C4-2B (cell line): ENCODE results near the gene XRCC5.

ENCODE experiments used
- H3K27ac ChIP-seq: fragments of 450-650 bp; 2 replicates; pipeline ENCODE4 v1.5.1; 2017
- CTCF ChIP-seq: fragments of 450-650 bp; conservative IDR thresholded peaks from 2 replicates; pipeline ENCODE4 v1.5.1; 2017; ENCODE audit warnings: mild to moderate bottlenecking
- ZFX ChIP-seq: fragments of 450-650 bp; IDR thresholded peaks from 2 replicates; pipeline ENCODE4 v1.6.1; 2017

XRCC5 gene

GRCh38 chr2:216090369-216090786, 18.8 kb upstream of the XRCC5 start:
- H3K27ac ChIP-seq: no peak overlapping the region
- TF ChIP-seq CTCF (no peak), ZFX (no peak)

GRCh38 chr2:216092646-216093045, 16.5 kb upstream of the XRCC5 start:
- no peak for TF ChIP-seq CTCF
- no peak for TF ChIP-seq ZFX
- H3K27ac ChIP-seq: no peak overlapping the region

- no peak for TF ChIP-seq CTCF
- TF ChIP-seq ZFX: no peak
- H3K27ac ChIP-seq: no peak overlapping the region
Observed at GRCh38 chr2:216094701-216095100, 14.4 kb upstream of the XRCC5 start.

- H3K27ac ChIP-seq: no peak overlapping the region
- TF ChIP-seq ZFX (no peak), CTCF (no peak)
Observed at GRCh38 chr2:216098421-216099334, 10.5 kb upstream of the XRCC5 start.

GRCh38 chr2:216101109-216101508, 8.0 kb upstream of the XRCC5 start:
- TF ChIP-seq ZFX (no peak), CTCF (no peak)
- H3K27ac ChIP-seq: no peak overlapping the region

- TF ChIP-seq ZFX (no peak), CTCF (no peak)
- no peak overlapping the region for H3K27ac ChIP-seq
Observed at GRCh38 chr2:216103213-216103612, 5.9 kb upstream of the XRCC5 start.

GRCh38 chr2:216104691-216105090, 4.5 kb upstream of the XRCC5 start:
- no peak for TF ChIP-seq ZFX
- H3K27ac ChIP-seq: no peak overlapping the region

- no peak overlapping the region for H3K27ac ChIP-seq
- no peak for TF ChIP-seq CTCF
- TF ChIP-seq ZFX: no peak
Observed at GRCh38 chr2:216107320-216107719, 1.8 kb upstream of the XRCC5 start.
